ENCODE measurements around the gene TEKT3. TPM values are rescaled to one million over a fixed set of nuclear protein-coding genes. Genes with fewer than 3 reads are reported as not detected.

TEKT3 gene
- total and polyA plus RNA-seq, 2 of the 4 experiments (the other 2 are of a cell fraction), result 0.15 TPM; not detected in 1

DNA sequence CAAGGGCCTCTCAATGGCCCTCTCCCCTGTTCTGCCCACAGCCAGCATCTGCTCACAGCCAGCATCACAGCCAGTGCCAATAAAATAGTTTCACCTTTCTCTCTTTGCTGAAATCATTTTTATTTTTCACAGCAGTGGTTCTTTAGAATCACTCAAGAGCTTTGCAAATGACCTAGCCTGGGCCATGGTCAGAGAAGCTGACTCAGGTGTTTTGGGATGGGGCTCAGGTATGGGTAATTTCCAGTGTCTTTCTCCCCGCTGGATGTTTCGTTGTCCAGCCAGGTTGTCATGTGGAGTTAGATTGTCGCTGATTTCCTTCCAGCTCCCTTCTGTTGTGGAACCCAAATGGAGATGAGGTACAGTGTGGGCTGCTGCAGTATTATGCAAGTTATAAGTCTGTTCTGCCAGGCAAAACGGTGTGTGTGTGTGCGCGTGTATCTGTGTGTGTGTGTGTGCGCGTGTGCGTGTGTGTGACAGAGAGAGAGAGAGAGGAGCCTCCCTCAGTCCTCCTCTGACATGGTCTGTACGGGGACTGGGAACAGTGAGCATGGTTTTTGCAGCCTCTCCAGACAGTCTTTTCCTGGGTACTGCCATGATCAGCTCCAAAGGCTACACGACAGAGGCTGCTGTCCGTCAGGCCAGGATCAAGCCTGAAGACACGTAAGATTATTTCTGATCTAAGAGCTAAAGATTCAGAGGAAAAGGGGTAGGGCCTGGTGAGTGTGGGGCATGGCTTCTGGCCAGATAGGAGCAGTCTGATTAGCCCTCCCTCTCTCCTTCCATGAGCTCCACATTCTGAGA is 74.9 kb downstream of the TEKT3 start:
- Histone ChIP-seq H4K20me1 (ENCODE audit: insufficient read depth, low read length) (no peaks in the 10 kb centered on the region), H2AFZ (replicated peaks; ENCODE audit: low read length, poor library complexity) (no peak overlapping the region), H3K56ac (ENCODE audit: extremely low read depth, insufficient read depth, low read length) (no peak overlapping the region), H4K91ac (ENCODE audit: insufficient read depth, low read depth, low read length) (no peak overlapping the region), H3K18ac (ENCODE audit: low read depth, low read length) (no peak overlapping the region), H3K9ac (ENCODE audit: low read depth, low read length) (no peak overlapping the region), H3K23ac (ENCODE audit: low read depth, low read length) (no peak overlapping the region), H4K8ac (ENCODE audit: low read depth in 2 of 2, low read length in 2 of 2) (no peak overlapping the region), H2AK9ac (replicated peaks; ENCODE audit: low read depth, low read length, poor library complexity) (no peak overlapping the region), H2AK5ac (ENCODE audit: low read depth, low read length) (0 out of 2 replicates have a peak overlapping the region, but pooled peaks have one; percentile 7), H2BK120ac (ENCODE audit: low read depth, low read length) (no peak overlapping the region), H3K36me3 (ENCODE audit: control insufficient read depth, insufficient read depth, low read length) (no peaks in the 10 kb centered on the region), H2BK15ac (ENCODE audit: low read depth, low read length) (no peak overlapping the region), H3K79me1 (ENCODE audit: low read depth in 1 of 2, low read length in 2 of 2) (peaks cover 6% of the 10 kb centered on the region in 2 experiments; a peak in 2 of 4 replicates), H4K5ac (ENCODE audit: low read depth, low read length) (no peak overlapping the region), H3K4me2 (ENCODE audit: low read depth, low read length) (no peak overlapping the region), H2BK5ac (ENCODE audit: low read depth, low read length, poor library complexity, severe bottlenecking) (no peak overlapping the region), H3K27me3 (ENCODE audit: control insufficient read depth, insufficient read depth, low read length) (peaks cover 48% of the 10 kb centered on the region), H3K9me3 (ENCODE audit: control insufficient read depth, insufficient read depth, low read length) (no peaks in the 10 kb centered on the region), H3K9me1 (ENCODE audit: insufficient read depth, low read length) (peaks cover 1% of the 10 kb centered on the region), H3K14ac (replicated peaks; ENCODE audit: low read depth, low read length) (no peak overlapping the region), H3K4ac (ENCODE audit: low read depth, low read length) (no peak overlapping the region), H3K4me3 (ENCODE audit: insufficient read depth, low read depth, low read length) (no peak overlapping the region), H3K27ac (ENCODE audit: insufficient read depth, low read length) (no peak overlapping the region), H2BK20ac (ENCODE audit: low read depth, low read length) (no peak overlapping the region), H3K4me1 (ENCODE audit: control insufficient read depth, insufficient read depth, low read length) (peaks cover 4% of the 10 kb centered on the region)
- BruUV-seq (replicated peaks), result no TSS peak
- ATAC-seq (ENCODE audit: low read depth), result no peak
- TF ChIP-seq CHD1 (IDR thresholded peaks at IDR 0.05; ENCODE audit: low read depth, low read length) (no peak), MAFK (IDR thresholded peaks at IDR 0.05; ENCODE audit: low read depth, low read length) (peak; percentile 59; the same call in 1 of the 2 replicates)
- TF ChIP-seq, protein P1, sequence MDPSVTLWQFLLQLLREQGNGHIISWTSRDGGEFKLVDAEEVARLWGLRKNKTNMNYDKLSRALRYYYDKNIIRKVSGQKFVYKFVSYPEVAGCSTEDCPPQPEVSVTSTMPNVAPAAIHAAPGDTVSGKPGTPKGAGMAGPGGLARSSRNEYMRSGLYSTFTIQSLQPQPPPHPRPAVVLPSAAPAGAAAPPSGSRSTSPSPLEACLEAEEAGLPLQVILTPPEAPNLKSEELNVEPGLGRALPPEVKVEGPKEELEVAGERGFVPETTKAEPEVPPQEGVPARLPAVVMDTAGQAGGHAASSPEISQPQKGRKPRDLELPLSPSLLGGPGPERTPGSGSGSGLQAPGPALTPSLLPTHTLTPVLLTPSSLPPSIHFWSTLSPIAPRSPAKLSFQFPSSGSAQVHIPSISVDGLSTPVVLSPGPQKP (IDR thresholded peaks at IDR 0.05; ENCODE audit: borderline replicate concordance, low read depth, low read length), result no peak
- in situ Hi-C loops (cut with MboI; ENCODE audit: low sequenced_read_pairs), result loop anchor here (10.0 to 25.0 kb wide), 3 partner anchors 168 to 696 kb away; no protein-coding TSS in a partner anchor
- DNase-seq, result no peak
- WGBS, 2 experiments (ENCODE audit: extremely low coverage in 2 of 2, insufficient read length in 1 of 2), result 83% methylated on average over 1 of the region's 13 CpGs; no CpG with 5 or more reads in 1 of the 2 experiments
- CTCF ChIA-PET, result no interaction called here
- dilution Hi-C loops (cut with HindIII; ENCODE audit: low sequenced_read_pairs, unreplicated experiment), result no loop called here
- POLR2A ChIA-PET (ENCODE audit: unreplicated experiment), result no interaction called here
- intact Hi-C loops (cut with micrococcal nuclease), result loop anchor here (10.0 kb wide), 1 partner anchor 78 kb away; the partner anchor contains the start of gene TEKT3
